ENCODE measurements around the gene DHDH.

The DHDH gene

GRCh38 chr19:48963371-48964204, 30.1 kb downstream of the DHDH start:
- peak; percentile 89 for DNase-seq (ENCODE audit: low read depth)
- peak overlapping the region; percentile 70 for H3K4me3 ChIP-seq (ENCODE audit: low read depth, low read length)
- TF ChIP-seq CTCF (IDR thresholded peaks at IDR 0.05; ENCODE audit: insufficient read depth, low read depth, low read length, missing control alignments), result no peak

GRCh38 chr19:48964205-48965039, 30.9 kb downstream of the DHDH start:
- H3K4me3 ChIP-seq (ENCODE audit: low read depth, low read length), result peak overlapping the region; percentile 70
- no peak for DNase-seq (ENCODE audit: low read depth)
- TF ChIP-seq CTCF (IDR thresholded peaks at IDR 0.05; ENCODE audit: insufficient read depth, low read depth, low read length, missing control alignments), result no peak

GRCh38 chr19:48965040-48965805, 31.7 kb downstream of the DHDH start, which contains the start of gene FTL:
Gene FTL, plus strand, starts transcription at chr19:48965309. Its CDS starts 199 bp downstream, at chr19:48965508.
- peak within 1 kb of the TSS; percentile 82 for H3K4me3 ChIP-seq (ENCODE audit: low read depth, low read length)
- peak; percentile 98 for DNase-seq (ENCODE audit: low read depth)
- TF ChIP-seq CTCF (IDR thresholded peaks at IDR 0.05; ENCODE audit: insufficient read depth, low read depth, low read length, missing control alignments), result no peak

GRCh38 chr19:48965806-48966540, 32.5 kb downstream of the DHDH start:
- DNase-seq (ENCODE audit: low read depth), result peak; percentile 94
- H3K4me3 ChIP-seq (ENCODE audit: low read depth, low read length), result peak overlapping the region; percentile 82
- no peak for TF ChIP-seq CTCF (IDR thresholded peaks at IDR 0.05; ENCODE audit: insufficient read depth, low read depth, low read length, missing control alignments)

- TF ChIP-seq CTCF (IDR thresholded peaks at IDR 0.05; ENCODE audit: insufficient read depth, low read depth, low read length, missing control alignments), result no peak
- H3K4me3 ChIP-seq (ENCODE audit: low read depth, low read length), result peak overlapping the region; percentile 82
- DNase-seq (ENCODE audit: low read depth), result no peak
Observed at GRCh38 chr19:48966541-48967345, 33.2 kb downstream of the DHDH start.

Data from GM12865 (cell line).